Stimulated activated CD8-positive, alpha-beta memory T cell treated with anti-CD3 and anti-CD28 coated beads, Interleukin-4, amount 100 ng/mL, for 1 hour (primary cell): ENCODE measurements around the gene C10orf95.
"Not testable (repeated sequence)": the region's sequence is repeated elsewhere in the genome, so short reads cannot be mapped to it uniquely, and the experiment has no call there.

ENCODE experiments used
- DNase-seq, 2 donors: peaks; one replicate each; pipeline ENCODE4 v3.0.0-alpha.2; 2020; ENCODE audit warnings: low read depth in 2 of 2, low spot score in 1 of 2

The C10orf95 gene

GRCh38 chr10:102451105-102451969 lies at the start of gene C10orf95:
C10orf95 (minus strand) TSS chr10:102451543; CDS start chr10:102451093, 450 bp downstream.
- DNase-seq, result no peak

GRCh38 chr10:102500686-102501085 lies 49.3 kb upstream of the C10orf95 start:
- DNase-seq, result not testable (repeated sequence)

- DNase-seq, result no peak
Observed at GRCh38 chr10:102499356-102499755, 48.0 kb upstream of the C10orf95 start.

GRCh38 chr10:102497545-102497944 lies 46.2 kb upstream of the C10orf95 start:
- DNase-seq, result no peak

- no peak for DNase-seq
Observed at GRCh38 chr10:102493771-102494170, 42.4 kb upstream of the C10orf95 start.

- no peak for DNase-seq
Observed at GRCh38 chr10:102492983-102493382, 41.6 kb upstream of the C10orf95 start.

- DNase-seq, result no peak
Observed at GRCh38 chr10:102492344-102492939, 41.1 kb upstream of the C10orf95 start.

GRCh38 chr10:102491136-102491535 lies 39.8 kb upstream of the C10orf95 start:
- no peak for DNase-seq

GRCh38 chr10:102485093-102485784 lies 33.9 kb upstream of the C10orf95 start:
- DNase-seq, result no peak

- DNase-seq, result no peak
Observed at GRCh38 chr10:102484021-102484420, 32.7 kb upstream of the C10orf95 start.

- no peak for DNase-seq
Observed at GRCh38 chr10:102480396-102480795, 29.1 kb upstream of the C10orf95 start.

- no peak for DNase-seq
Observed at GRCh38 chr10:102479651-102480050, 28.3 kb upstream of the C10orf95 start.

- no peak for DNase-seq
Observed at GRCh38 chr10:102476466-102477141, 25.3 kb upstream of the C10orf95 start.

- DNase-seq, result no peak
Observed at GRCh38 chr10:102475451-102476040, 24.2 kb upstream of the C10orf95 start.

- no peak for DNase-seq
Observed at GRCh38 chr10:102473445-102474331, 22.3 kb upstream of the C10orf95 start.

- no peak for DNase-seq
Observed at GRCh38 chr10:102470579-102471546, 19.5 kb upstream of the C10orf95 start.

- DNase-seq, result no peak
Observed at GRCh38 chr10:102468683-102469082, 17.3 kb upstream of the C10orf95 start.

- DNase-seq, result no peak
Observed at GRCh38 chr10:102467971-102468438, 16.7 kb upstream of the C10orf95 start.

- no peak for DNase-seq
Observed at GRCh38 chr10:102467318-102467717, 16.0 kb upstream of the C10orf95 start.
